GM23338 (cell line): ENCODE measurements around the gene TEX35. TPM values are rescaled to one million over a fixed set of nuclear protein-coding genes. Genes with fewer than 3 reads are reported as not detected.

Experiments
- ATAC-seq: fragments of 200-7000 bp; cut with Tn5 transposase; 3 replicates; pipeline ENCODE4 v1.9.1; 2020
- DNase-seq: peaks from one replicate; pipeline ENCODE4 v3.0.0-alpha.2; 2015; ENCODE audit warnings: low spot score
- H2AFZ ChIP-seq: fragments of 200-600 bp; sonication (generic); 2 replicates; pipeline ENCODE4 v1.8.0; 2016; ENCODE audit warnings: antibody characterized with exemption, mild to moderate bottlenecking, moderate library complexity
- H3F3A ChIP-seq: fragments of 200-600 bp; sonication (generic); replicated peaks from 2 replicates; pipeline ENCODE4 v1.8.0; 2017; ENCODE audit warnings: antibody characterized with exemption, mixed run types, low read depth
- H3K27ac ChIP-seq: fragments of 200-600 bp; sonication (generic); 2 replicates; pipeline ENCODE4 v1.6.1; 2016; ENCODE audit warnings: low read depth
- H3K27me3 ChIP-seq: fragments of 200-600 bp; sonication (generic); 2 replicates; pipeline ENCODE4 v1.8.0; 2016; ENCODE audit warnings: mild to moderate bottlenecking, mixed run types, moderate library complexity; ENCODE audit not compliant: insufficient read depth
- H3K36me3 ChIP-seq: fragments of 200-600 bp; sonication (generic); 2 replicates; pipeline ENCODE4 v1.8.0; 2016; ENCODE audit warnings: mild to moderate bottlenecking; ENCODE audit not compliant: insufficient read depth
- H3K4me1 ChIP-seq: fragments of 200-600 bp; sonication (generic); 2 replicates; pipeline ENCODE4 v1.8.0; 2016; ENCODE audit warnings: mild to moderate bottlenecking, moderate library complexity; ENCODE audit not compliant: insufficient read depth
- H3K4me2 ChIP-seq: fragments of 200-600 bp; sonication (generic); 2 replicates; pipeline ENCODE4 v1.7.1; 2017; ENCODE audit warnings: mixed run types
- H3K4me3 ChIP-seq: fragments of 200-600 bp; sonication (generic); 2 replicates; pipeline ENCODE4 v1.6.1; 2016; ENCODE audit warnings: mixed run types
- H3K79me2 ChIP-seq: fragments of 200-600 bp; sonication (generic); replicated peaks from 2 replicates; pipeline ENCODE4 v1.8.0; 2017; ENCODE audit warnings: mild to moderate bottlenecking; ENCODE audit not compliant: insufficient read depth
- H3K9me2 ChIP-seq: fragments of 200-600 bp; sonication (generic); 2 replicates; pipeline ENCODE4 v1.8.0; 2017; ENCODE audit not compliant: insufficient read depth
- H4K20me1 ChIP-seq: fragments of 200-600 bp; sonication (generic); replicated peaks from 2 replicates; pipeline ENCODE4 v1.8.0; 2017; ENCODE audit warnings: mild to moderate bottlenecking; ENCODE audit not compliant: insufficient read depth
- H3K27ac Mint-ChIP-seq: 2 replicates; pipeline ENCODE4 v1.8.0; 2020; ENCODE audit warnings: inconsistent platforms, mild to moderate bottlenecking, moderate library complexity, mixed read lengths
- H3K27me3 Mint-ChIP-seq: 3 replicates; pipeline ENCODE4 v1.8.0; 2022; ENCODE audit warnings: low read depth, mild to moderate bottlenecking, moderate library complexity, mixed read lengths, inconsistent platforms; ENCODE audit not compliant: insufficient read depth, poor library complexity
- H3K36me3 Mint-ChIP-seq: 3 replicates; pipeline ENCODE4 v1.8.0; 2021; ENCODE audit warnings: low read depth, mild to moderate bottlenecking, inconsistent platforms, moderate library complexity, mixed read lengths
- H3K4me1 Mint-ChIP-seq: 3 replicates; pipeline ENCODE4 v1.8.0; 2020; ENCODE audit warnings: mild to moderate bottlenecking, inconsistent platforms, mixed read lengths
- H3K4me3 Mint-ChIP-seq: 3 replicates; pipeline ENCODE4 v1.8.0; 2021; ENCODE audit warnings: moderate library complexity, mild to moderate bottlenecking, inconsistent platforms, mixed read lengths
- H3K9me3 Mint-ChIP-seq: 3 replicates; pipeline ENCODE4 v1.8.0; 2020; ENCODE audit warnings: moderate library complexity, mild to moderate bottlenecking, inconsistent platforms, mixed read lengths
- CREB1 ChIP-seq: fragments of 250-450 bp; sonication (Bioruptor Pico); IDR thresholded peaks from 2 replicates; pipeline ENCODE4 v1.5.0; 2020; ENCODE audit warnings: low read depth, mild to moderate bottlenecking, moderate library complexity
- EZH2 ChIP-seq: fragments of 200-600 bp; sonication (generic); IDR thresholded peaks from one replicate; pipeline ENCODE4 v1.8.0; 2017; ENCODE audit warnings: antibody characterized with exemption, mild to moderate bottlenecking, low read depth; ENCODE audit not compliant: unreplicated experiment
- EZH2phosphoT487 ChIP-seq: fragments of 200-600 bp; sonication (generic); IDR thresholded peaks from one replicate; pipeline ENCODE4 v1.8.1; 2018; ENCODE audit warnings: antibody characterized with exemption; ENCODE audit not compliant: unreplicated experiment
- JUNB ChIP-seq: IDR thresholded peaks from one replicate; pipeline ENCODE4 v1.6.1; 2016; ENCODE audit warnings: antibody characterized with exemption; ENCODE audit not compliant: unreplicated experiment
- NANOG ChIP-seq: IDR thresholded peaks from 2 replicates; pipeline ENCODE4 v1.6.1; 2016; ENCODE audit warnings: antibody characterized with exemption, borderline replicate concordance
- POLR2AphosphoS5 ChIP-seq: IDR thresholded peaks from 2 replicates; pipeline ENCODE4 v1.6.1; 2016; ENCODE audit warnings: antibody characterized with exemption, low read depth
- STAT1 ChIP-seq: IDR thresholded peaks from one replicate; pipeline ENCODE4 v1.6.1; 2016; ENCODE audit warnings: antibody characterized with exemption; ENCODE audit not compliant: unreplicated experiment
- ZNF114 ChIP-seq: fragments of 250-450 bp; sonication (Bioruptor Pico); IDR thresholded peaks from 2 replicates; pipeline ENCODE4 v1.5.0; 2020; ENCODE audit warnings: mild to moderate bottlenecking, moderate library complexity
- ZNF331 ChIP-seq: fragments of 250-450 bp; sonication (Bioruptor Pico); IDR thresholded peaks from 2 replicates; pipeline ENCODE4 v1.5.0; 2020; ENCODE audit warnings: low read depth, mild to moderate bottlenecking, moderate library complexity
- polyA plus RNA-seq: library from polyadenylated mRNA; unstranded; fragments of >200 nt; fragmentation: Nextera tagmentation; extraction: Ambion mirVana; gene quantifications from 2 replicates; pipeline ENCODE4 v1.2.1, GENCODE V29; 2016
- total RNA-seq: library from RNA; depleted of rRNA; stranded (reverse); fragments of >200 nt; shearing (Covaris generic); gene quantifications from 2 replicates; pipeline ENCODE4 v1.2.3, GENCODE V29; 2014
- TF ChIP-seq, protein P1 (sequence below): fragments of 250-450 bp; sonication (Bioruptor Pico); IDR thresholded peaks from 2 replicates; pipeline ENCODE4 v1.5.0; 2020; ENCODE audit warnings: mild to moderate bottlenecking, moderate library complexity
- TF ChIP-seq, protein P2 (sequence below): IDR thresholded peaks from 2 replicates; pipeline ENCODE4 v1.6.1; 2016; ENCODE audit warnings: antibody characterized with exemption
- TF ChIP-seq, protein P3 (sequence below): IDR thresholded peaks from one replicate; pipeline ENCODE4 v1.6.1; 2018; ENCODE audit warnings: antibody characterized with exemption; ENCODE audit not compliant: unreplicated experiment
- TF ChIP-seq, protein P4 (sequence below), 2 experiments: fragments of 200-600 bp in 1 of 2; sonication (generic) in 1 of 2; conservative IDR thresholded peaks; 2 replicates each; pipeline versions ENCODE4 v1.5.1 to v1.6.1; 2016 to 2017; ENCODE audit warnings: antibody characterized with exemption in 2 of 2, low read depth in 2 of 2, mild to moderate bottlenecking in 2 of 2, moderate library complexity in 1 of 2

The TEX35 gene
- total and polyA plus RNA-seq, 2 experiments from 2014 or later, result not detected

DNA sequence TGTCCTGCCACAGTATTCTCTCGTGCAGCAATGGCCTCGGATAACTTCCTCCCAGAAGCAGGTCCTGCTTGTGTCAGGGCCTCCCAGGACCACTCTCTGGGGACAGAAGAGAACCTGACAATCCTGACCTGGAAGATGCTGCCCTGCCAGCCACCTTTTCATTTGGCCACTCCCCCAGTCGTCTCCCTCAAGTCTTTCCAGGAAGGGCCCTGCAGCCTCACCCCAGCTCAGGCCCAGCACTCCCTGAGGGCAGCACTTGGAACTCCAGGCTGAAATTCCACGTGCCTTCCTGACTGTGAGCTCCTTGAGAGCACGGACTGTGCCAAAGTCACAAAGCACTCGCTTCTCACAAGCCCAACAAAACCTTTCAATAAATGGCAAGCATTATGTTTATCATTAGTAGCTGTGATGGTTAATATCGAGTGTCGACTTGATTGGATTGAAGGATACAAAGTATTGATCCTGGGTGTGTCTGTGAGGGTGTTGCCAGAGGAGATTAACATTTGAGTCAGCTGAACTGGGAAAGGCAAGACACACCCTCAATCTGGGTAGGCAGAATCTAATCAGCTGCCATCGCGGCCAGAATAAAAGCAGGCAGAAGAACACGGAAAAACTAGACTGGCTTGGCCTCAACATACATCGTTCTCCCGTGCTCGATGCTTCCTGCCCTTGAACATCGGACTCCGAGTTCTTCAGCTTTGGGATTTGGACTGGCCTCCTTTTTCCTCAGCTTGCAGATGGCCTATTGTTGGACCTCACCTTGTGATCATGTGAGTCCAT lies 13.8 kb upstream of the TEX35 start:
- Histone ChIP-seq H3K27me3 (no peaks in the 10 kb centered on the region), H4K20me1 (no peaks in the 10 kb centered on the region), H3K27ac (no peak overlapping the region), H3K4me3 (no peak overlapping the region), H3K36me3 (no peaks in the 10 kb centered on the region), H3K4me1 (no peaks in the 10 kb centered on the region; the same call in 1 of the 2 replicates), H3F3A (no peaks in the 10 kb centered on the region; the same call in 1 of the 2 replicates), H3K4me2 (no peak overlapping the region), H3K79me2 (no peaks in the 10 kb centered on the region), H2AFZ (peak overlapping the region; percentile 56; the same call in 1 of the 2 replicates), H3K9me2 (no peaks in the 10 kb centered on the region; the same call in 1 of the 2 replicates)
- Mint-ChIP-seq H3K27me3 (peaks cover 2% of the 10 kb centered on the region), H3K36me3 (no peaks in the 10 kb centered on the region), H3K9me3 (no peaks in the 10 kb centered on the region; the same call in 2 of the 3 replicates), H3K27ac (no peak overlapping the region), H3K4me3 (no peak overlapping the region), H3K4me1 (peaks cover 20% of the 10 kb centered on the region)
- no peak for TF ChIP-seq EZH2phosphoT487
- no peak for TF ChIP-seq JUNB
- no peak for TF ChIP-seq ZNF331
- TF ChIP-seq ZNF114, result no peak
- TF ChIP-seq, protein P1, sequence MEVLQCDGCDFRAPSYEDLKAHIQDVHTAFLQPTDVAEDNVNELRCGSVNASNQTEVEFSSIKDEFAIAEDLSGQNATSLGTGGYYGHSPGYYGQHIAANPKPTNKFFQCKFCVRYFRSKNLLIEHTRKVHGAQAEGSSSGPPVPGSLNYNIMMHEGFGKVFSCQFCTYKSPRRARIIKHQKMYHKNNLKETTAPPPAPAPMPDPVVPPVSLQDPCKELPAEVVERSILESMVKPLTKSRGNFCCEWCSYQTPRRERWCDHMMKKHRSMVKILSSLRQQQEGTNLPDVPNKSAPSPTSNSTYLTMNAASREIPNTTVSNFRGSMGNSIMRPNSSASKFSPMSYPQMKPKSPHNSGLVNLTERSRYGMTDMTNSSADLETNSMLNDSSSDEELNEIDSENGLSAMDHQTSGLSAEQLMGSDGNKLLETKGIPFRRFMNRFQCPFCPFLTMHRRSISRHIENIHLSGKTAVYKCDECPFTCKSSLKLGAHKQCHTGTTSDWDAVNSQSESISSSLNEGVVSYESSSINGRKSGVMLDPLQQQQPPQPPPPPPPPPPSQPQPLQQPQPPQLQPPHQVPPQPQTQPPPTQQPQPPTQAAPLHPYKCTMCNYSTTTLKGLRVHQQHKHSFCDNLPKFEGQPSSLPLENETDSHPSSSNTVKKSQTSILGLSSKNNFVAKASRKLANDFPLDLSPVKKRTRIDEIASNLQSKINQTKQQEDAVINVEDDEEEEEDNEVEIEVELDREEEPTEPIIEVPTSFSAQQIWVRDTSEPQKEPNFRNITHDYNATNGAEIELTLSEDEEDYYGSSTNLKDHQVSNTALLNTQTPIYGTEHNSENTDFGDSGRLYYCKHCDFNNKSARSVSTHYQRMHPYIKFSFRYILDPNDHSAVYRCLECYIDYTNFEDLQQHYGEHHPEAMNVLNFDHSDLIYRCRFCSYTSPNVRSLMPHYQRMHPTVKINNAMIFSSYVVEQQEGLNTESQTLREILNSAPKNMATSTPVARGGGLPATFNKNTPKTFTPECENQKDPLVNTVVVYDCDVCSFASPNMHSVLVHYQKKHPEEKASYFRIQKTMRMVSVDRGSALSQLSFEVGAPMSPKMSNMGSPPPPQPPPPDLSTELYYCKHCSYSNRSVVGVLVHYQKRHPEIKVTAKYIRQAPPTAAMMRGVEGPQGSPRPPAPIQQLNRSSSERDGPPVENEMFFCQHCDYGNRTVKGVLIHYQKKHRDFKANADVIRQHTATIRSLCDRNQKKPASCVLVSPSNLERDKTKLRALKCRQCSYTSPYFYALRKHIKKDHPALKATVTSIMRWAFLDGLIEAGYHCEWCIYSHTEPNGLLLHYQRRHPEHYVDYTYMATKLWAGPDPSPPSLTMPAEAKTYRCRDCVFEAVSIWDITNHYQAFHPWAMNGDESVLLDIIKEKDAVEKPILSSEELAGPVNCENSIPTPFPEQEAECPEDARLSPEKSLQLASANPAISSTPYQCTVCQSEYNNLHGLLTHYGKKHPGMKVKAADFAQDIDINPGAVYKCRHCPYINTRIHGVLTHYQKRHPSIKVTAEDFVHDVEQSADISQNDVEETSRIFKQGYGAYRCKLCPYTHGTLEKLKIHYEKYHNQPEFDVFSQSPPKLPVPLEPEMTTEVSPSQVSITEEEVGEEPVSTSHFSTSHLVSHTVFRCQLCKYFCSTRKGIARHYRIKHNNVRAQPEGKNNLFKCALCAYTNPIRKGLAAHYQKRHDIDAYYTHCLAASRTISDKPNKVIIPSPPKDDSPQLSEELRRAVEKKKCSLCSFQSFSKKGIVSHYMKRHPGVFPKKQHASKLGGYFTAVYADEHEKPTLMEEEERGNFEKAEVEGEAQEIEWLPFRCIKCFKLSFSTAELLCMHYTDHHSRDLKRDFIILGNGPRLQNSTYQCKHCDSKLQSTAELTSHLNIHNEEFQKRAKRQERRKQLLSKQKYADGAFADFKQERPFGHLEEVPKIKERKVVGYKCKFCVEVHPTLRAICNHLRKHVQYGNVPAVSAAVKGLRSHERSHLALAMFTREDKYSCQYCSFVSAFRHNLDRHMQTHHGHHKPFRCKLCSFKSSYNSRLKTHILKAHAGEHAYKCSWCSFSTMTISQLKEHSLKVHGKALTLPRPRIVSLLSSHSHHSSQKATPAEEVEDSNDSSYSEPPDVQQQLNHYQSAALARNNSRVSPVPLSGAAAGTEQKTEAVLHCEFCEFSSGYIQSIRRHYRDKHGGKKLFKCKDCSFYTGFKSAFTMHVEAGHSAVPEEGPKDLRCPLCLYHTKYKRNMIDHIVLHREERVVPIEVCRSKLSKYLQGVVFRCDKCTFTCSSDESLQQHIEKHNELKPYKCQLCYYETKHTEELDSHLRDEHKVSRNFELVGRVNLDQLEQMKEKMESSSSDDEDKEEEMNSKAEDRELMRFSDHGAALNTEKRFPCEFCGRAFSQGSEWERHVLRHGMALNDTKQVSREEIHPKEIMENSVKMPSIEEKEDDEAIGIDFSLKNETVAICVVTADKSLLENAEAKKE (CRISPR knock-in tag), result no peak
- TF ChIP-seq POLR2AphosphoS5, result no peak
- TF ChIP-seq NANOG, result no peak
- no peak for TF ChIP-seq CREB1
- no peak for TF ChIP-seq STAT1
- TF ChIP-seq, protein P2, sequence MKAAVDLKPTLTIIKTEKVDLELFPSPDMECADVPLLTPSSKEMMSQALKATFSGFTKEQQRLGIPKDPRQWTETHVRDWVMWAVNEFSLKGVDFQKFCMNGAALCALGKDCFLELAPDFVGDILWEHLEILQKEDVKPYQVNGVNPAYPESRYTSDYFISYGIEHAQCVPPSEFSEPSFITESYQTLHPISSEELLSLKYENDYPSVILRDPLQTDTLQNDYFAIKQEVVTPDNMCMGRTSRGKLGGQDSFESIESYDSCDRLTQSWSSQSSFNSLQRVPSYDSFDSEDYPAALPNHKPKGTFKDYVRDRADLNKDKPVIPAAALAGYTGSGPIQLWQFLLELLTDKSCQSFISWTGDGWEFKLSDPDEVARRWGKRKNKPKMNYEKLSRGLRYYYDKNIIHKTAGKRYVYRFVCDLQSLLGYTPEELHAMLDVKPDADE, result no peak
- TF ChIP-seq, protein P3, sequence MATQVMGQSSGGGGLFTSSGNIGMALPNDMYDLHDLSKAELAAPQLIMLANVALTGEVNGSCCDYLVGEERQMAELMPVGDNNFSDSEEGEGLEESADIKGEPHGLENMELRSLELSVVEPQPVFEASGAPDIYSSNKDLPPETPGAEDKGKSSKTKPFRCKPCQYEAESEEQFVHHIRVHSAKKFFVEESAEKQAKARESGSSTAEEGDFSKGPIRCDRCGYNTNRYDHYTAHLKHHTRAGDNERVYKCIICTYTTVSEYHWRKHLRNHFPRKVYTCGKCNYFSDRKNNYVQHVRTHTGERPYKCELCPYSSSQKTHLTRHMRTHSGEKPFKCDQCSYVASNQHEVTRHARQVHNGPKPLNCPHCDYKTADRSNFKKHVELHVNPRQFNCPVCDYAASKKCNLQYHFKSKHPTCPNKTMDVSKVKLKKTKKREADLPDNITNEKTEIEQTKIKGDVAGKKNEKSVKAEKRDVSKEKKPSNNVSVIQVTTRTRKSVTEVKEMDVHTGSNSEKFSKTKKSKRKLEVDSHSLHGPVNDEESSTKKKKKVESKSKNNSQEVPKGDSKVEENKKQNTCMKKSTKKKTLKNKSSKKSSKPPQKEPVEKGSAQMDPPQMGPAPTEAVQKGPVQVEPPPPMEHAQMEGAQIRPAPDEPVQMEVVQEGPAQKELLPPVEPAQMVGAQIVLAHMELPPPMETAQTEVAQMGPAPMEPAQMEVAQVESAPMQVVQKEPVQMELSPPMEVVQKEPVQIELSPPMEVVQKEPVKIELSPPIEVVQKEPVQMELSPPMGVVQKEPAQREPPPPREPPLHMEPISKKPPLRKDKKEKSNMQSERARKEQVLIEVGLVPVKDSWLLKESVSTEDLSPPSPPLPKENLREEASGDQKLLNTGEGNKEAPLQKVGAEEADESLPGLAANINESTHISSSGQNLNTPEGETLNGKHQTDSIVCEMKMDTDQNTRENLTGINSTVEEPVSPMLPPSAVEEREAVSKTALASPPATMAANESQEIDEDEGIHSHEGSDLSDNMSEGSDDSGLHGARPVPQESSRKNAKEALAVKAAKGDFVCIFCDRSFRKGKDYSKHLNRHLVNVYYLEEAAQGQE, result no peak
- no peak for TF ChIP-seq EZH2
- TF ChIP-seq, protein P4, sequence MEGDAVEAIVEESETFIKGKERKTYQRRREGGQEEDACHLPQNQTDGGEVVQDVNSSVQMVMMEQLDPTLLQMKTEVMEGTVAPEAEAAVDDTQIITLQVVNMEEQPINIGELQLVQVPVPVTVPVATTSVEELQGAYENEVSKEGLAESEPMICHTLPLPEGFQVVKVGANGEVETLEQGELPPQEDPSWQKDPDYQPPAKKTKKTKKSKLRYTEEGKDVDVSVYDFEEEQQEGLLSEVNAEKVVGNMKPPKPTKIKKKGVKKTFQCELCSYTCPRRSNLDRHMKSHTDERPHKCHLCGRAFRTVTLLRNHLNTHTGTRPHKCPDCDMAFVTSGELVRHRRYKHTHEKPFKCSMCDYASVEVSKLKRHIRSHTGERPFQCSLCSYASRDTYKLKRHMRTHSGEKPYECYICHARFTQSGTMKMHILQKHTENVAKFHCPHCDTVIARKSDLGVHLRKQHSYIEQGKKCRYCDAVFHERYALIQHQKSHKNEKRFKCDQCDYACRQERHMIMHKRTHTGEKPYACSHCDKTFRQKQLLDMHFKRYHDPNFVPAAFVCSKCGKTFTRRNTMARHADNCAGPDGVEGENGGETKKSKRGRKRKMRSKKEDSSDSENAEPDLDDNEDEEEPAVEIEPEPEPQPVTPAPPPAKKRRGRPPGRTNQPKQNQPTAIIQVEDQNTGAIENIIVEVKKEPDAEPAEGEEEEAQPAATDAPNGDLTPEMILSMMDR (conservative IDR thresholded peaks at IDR 0.05; ENCODE audit: low read depth in 2 of 2), result no peak
- DNase-seq, result peak; percentile 61
- ATAC-seq, result peak; percentile 39
